Ishikawa (cell line): ENCODE data around the gene NOL4L.

Experiments used
- CEBPB ChIP-seq: IDR thresholded peaks from 2 replicates; pipeline ENCODE4 v1.6.1; 2012
- CREB1 ChIP-seq: IDR thresholded peaks from 2 replicates; pipeline ENCODE4 v1.6.1; 2012; ENCODE audit warnings: low read depth
- EGR1 ChIP-seq: IDR thresholded peaks from 2 replicates; pipeline ENCODE4 v1.6.1; 2012
- EP300 ChIP-seq: IDR thresholded peaks from 2 replicates; pipeline ENCODE4 v1.6.1; 2012; ENCODE audit warnings: borderline replicate concordance
- FOXM1 ChIP-seq: IDR thresholded peaks from 2 replicates; pipeline ENCODE4 v1.6.1; 2012; ENCODE audit warnings: low read depth, borderline replicate concordance
- MAX ChIP-seq: IDR thresholded peaks from 2 replicates; pipeline ENCODE4 v1.6.1; 2012
- NFIC ChIP-seq: IDR thresholded peaks from 2 replicates; pipeline ENCODE4 v1.6.1; 2012
- RAD21 ChIP-seq: IDR thresholded peaks from 2 replicates; pipeline ENCODE4 v1.6.1; 2012; ENCODE audit warnings: low read depth
- REST ChIP-seq: IDR thresholded peaks from 2 replicates; pipeline ENCODE4 v1.6.1; 2012; ENCODE audit warnings: low read depth, mild to moderate bottlenecking
- TAF1 ChIP-seq: IDR thresholded peaks from 2 replicates; pipeline ENCODE4 v1.6.1; 2012; ENCODE audit warnings: low read depth, mild to moderate bottlenecking
- TCF12 ChIP-seq: IDR thresholded peaks from 2 replicates; pipeline ENCODE4 v1.6.1; 2012; ENCODE audit warnings: low read depth
- TEAD4 ChIP-seq: IDR thresholded peaks from 2 replicates; pipeline ENCODE4 v1.6.1; 2012
- USF1 ChIP-seq: IDR thresholded peaks from 2 replicates; pipeline ENCODE4 v1.6.1; 2012
- YY1 ChIP-seq: IDR thresholded peaks from 2 replicates; pipeline ENCODE4 v1.6.1; 2012; ENCODE audit warnings: low read depth
- ZBTB7A ChIP-seq: IDR thresholded peaks from 2 replicates; pipeline ENCODE4 v1.6.1; 2012; ENCODE audit warnings: low read depth

The NOL4L gene

DNA sequence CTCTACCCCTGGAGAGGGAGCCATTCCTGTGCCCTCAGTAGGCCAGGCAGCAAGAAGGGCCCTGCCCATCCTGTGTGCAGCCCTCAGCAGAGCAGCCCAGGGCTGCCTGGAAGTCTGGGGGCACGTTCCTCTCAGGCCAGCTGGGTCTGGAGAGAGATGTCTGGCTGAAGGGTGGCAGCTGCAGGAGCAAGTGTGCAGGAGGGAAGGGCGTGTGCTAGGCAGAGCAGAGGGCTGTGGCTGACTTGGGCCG is 62.7 kb downstream of the NOL4L start:
- TF ChIP-seq REST (no peak), YY1 (no peak), FOXM1 (no peak), MAX (no peak), TCF12 (no peak), NFIC (no peak), EGR1 (no peak), EP300 (no peak)

GRCh38 chr20:32521780-32522525 is 63.2 kb downstream of the NOL4L start:
- no peak for TF ChIP-seq TAF1
- TF ChIP-seq RAD21, result peak; percentile 99

GRCh38 chr20:32520927-32521203 is 64.3 kb downstream of the NOL4L start:
- TF ChIP-seq MAX (no peak), USF1 (no peak), ZBTB7A (no peak)

GRCh38 chr20:32519381-32519730 is 65.8 kb downstream of the NOL4L start:
- no peak for TF ChIP-seq NFIC
- no peak for TF ChIP-seq MAX
- TF ChIP-seq ZBTB7A, result no peak
- TF ChIP-seq YY1, result no peak

DNA sequence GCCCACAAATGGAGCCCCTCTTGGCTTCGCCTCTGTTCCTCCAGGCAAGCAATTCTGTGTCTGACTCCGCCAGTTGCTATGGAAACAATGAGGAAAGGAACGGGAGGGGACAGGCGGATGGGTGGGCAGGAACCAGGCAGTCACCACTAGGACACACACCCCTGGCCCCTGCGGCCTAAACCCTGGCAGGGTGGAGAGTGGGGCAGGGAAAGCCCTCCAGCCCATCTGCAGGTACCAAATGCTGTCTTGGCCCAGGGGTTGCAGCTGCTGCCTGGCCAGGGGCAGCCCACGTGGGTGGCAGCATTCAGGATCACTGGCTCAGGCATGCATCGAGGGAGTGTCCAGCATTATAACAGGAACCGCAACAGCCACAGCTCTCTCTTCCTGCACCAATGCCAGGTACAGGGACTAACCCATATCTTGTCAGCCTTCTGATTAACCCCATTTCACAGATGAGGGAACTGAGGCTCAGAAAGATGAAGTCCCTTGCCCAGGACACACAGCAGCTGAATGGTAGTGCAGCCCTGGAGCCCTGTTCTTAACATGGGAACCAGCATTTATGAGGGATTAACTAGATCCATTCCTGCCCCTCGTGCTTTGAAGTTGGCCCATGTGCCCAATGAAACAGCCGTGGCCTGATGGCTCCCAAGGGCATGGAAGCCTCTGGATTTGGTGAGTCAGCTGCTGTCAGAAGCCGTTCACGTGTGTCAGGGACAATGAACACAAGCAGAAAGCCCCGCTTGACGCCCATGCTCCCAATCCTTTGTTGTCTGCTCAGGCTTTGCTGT is 66.3 kb downstream of the NOL4L start:
- TF ChIP-seq NFIC (no peak), FOXM1 (no peak), MAX (no peak)

DNA sequence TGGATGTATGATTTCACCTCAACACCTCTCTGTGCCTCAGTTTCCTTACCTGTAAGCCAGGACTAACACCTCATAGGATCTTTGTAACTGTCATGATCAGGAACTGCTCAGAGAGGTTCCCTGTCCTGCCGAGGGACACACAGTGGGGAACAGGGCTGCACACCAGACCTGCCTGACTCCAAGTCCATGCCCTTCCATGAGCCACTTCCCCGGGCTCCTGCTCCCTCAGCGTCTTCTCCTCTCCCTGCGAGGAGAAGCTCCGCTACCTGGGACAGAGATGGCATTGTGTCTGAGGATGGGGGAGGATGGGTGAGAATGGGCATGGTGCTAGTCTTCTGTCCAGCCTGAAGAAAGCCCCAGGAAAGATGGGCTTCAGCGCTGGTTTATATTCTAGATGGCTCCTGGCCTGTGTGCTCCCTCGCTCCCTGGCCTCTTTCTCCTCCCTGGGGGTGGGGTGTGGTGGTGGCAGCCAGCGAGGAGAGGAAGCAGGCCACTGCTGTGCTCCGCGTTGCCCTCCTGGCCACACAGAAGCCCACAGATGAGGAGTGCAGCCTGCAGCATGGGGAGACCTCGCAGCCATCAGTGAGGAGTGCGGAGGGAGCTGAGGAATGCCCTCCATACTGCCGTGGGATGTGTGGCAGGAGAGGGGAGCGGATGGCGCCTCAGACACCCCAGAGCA is 67.1 kb downstream of the NOL4L start:
- TF ChIP-seq FOXM1, result no peak
- TF ChIP-seq TCF12, result no peak
- no peak for TF ChIP-seq CEBPB
- no peak for TF ChIP-seq TAF1
- no peak for TF ChIP-seq ZBTB7A
- no peak for TF ChIP-seq YY1
- no peak for TF ChIP-seq RAD21
- no peak for TF ChIP-seq CREB1
- TF ChIP-seq REST, result no peak
- no peak for TF ChIP-seq MAX
- TF ChIP-seq USF1, result no peak
- TF ChIP-seq EP300, result no peak
- TF ChIP-seq EGR1, result no peak
- no peak for TF ChIP-seq TEAD4
